T-helper 2 cell treated with Interferon-gamma antibody and Interleukin-4, amounts not matched to agents 5 μg/mL and 100 μg/mL, for 36 hours (primary cell): Measurements from ENCODE around the gene NELFCD.

Experiments
- DNase-seq: peaks from one replicate; pipeline ENCODE4 v3.0.0; 2021; ENCODE audit warnings: low spot score
- H3K27ac Mint-ChIP-seq: one replicate; pipeline ENCODE4 v1.8.0; 2021; ENCODE audit warnings: mild to moderate bottlenecking, mixed read lengths
- H3K27me3 Mint-ChIP-seq: one replicate; pipeline ENCODE4 v1.8.0; 2021; ENCODE audit warnings: low read depth, mixed read lengths
- H3K36me3 Mint-ChIP-seq: one replicate; pipeline ENCODE4 v1.8.0; 2021; ENCODE audit warnings: low read depth, mixed read lengths
- H3K4me1 Mint-ChIP-seq: one replicate; pipeline ENCODE4 v1.8.0; 2021; ENCODE audit warnings: low read depth, mixed read lengths
- H3K4me3 Mint-ChIP-seq: one replicate; pipeline ENCODE4 v1.8.0; 2022; ENCODE audit warnings: mild to moderate bottlenecking, moderate library complexity, mixed read lengths
- H3K9me3 Mint-ChIP-seq: one replicate; pipeline ENCODE4 v1.8.0; 2021; ENCODE audit warnings: mixed read lengths

The NELFCD gene

DNA sequence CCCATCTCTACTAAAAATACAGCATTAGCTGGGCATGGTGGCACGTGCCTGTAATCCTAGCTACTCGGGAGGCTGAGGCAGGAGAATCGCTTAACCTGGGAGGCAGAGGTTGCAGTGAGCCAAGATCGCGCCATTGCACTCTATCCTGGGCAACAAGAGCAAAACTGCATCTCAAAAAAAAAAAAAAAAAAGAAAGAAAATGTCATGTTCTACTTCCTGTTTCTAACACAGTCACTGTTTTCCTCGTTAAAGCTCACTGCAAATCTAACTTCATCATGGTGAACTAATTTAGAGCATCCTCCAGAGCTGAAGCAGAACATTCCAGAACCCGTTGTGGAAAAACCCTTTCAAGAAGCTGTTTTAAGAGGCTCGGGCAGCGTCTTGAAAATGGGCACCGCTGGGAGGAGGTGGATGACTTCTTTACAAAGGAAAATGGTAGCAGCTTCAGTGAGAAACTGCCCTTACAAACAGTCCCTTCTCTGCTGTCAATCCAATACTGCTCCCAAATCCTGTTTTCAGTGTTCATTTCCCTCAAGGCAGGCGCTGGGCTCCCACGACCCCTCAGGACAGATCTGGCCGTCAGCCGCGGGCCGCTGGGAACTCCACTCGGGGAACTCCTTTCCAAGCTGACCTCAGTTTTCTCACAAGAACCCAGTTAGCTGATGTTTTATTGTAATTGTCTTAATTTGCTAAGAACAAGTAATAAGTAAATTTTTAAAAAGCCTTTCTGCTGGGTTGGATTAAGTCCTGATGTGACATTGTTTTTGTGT is 13.5 kb downstream of the NELFCD start:
- H3K9me3 Mint-ChIP-seq, result no peaks in the 10 kb centered on the region
- peaks cover 59% of the 10 kb centered on the region for H3K36me3 Mint-ChIP-seq
- no peak overlapping the region for H3K27ac Mint-ChIP-seq
- no peak for DNase-seq
- no peaks in the 10 kb centered on the region for H3K27me3 Mint-ChIP-seq
- H3K4me1 Mint-ChIP-seq, result peaks cover 8% of the 10 kb centered on the region
- no peak overlapping the region for H3K4me3 Mint-ChIP-seq

DNA sequence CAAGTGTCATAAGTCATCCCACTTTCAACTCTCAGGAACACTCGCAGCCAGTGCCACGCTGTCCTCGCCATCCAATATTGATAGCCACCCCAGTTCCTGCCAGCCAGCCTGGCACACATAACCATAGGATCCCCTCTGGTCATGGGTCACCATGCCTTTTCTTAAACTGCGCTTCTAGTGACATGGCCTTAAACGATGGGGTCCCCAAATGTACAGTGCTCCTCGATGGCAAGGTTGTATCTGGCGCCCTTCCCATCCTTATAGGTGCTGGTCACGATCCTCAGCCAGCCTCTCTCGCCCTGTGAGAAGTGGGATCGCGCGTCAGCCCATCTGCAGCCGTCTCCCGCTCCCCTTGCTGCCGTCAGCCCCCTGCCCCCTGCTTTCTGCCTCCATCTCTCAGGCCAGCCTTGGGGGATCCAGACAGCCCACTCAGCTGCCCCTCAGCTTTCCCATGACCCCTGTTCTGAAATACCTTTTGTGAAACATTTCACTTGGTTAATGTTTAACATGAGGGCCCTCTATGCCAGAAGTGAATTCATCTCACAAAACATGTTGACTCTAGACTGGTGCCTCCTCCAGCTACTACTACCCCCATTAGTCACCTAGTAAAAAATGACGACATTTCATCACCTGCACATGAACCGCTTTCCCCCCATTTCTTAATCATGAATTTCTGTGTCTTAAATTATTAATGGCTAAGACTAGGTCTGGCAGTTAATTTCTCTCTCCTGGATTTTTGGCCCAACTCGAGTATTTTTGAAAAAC is 14.6 kb downstream of the NELFCD start:
- H3K9me3 Mint-ChIP-seq, result no peaks in the 10 kb centered on the region
- peaks cover 56% of the 10 kb centered on the region for H3K36me3 Mint-ChIP-seq
- H3K4me3 Mint-ChIP-seq, result no peak overlapping the region
- peaks cover 8% of the 10 kb centered on the region for H3K4me1 Mint-ChIP-seq
- H3K27ac Mint-ChIP-seq, result no peak overlapping the region
- no peaks in the 10 kb centered on the region for H3K27me3 Mint-ChIP-seq
- DNase-seq, result no peak

DNA sequence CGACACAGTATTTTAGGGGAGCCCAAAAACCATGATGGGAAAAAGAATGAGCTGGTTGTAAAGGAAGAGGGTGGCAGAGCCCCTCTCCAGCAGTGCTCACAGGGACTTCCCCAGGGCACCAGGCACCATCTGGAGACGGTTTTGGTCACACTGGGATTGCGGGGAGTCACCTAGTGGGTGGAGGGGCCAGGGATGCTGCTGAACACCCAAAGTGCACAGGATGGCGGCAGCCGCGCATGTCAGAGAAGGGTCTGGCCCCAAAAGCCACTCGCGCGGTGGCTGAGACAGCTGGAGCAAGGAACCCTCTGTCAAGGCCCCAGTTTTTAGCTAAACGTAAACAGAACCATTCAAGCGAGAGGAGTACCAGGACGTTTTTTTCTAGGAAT is 15.2 kb downstream of the NELFCD start:
- DNase-seq, result no peak
- Mint-ChIP-seq H3K9me3 (no peaks in the 10 kb centered on the region), H3K4me3 (no peak overlapping the region), H3K27me3 (no peaks in the 10 kb centered on the region), H3K4me1 (peaks cover 8% of the 10 kb centered on the region), H3K36me3 (peaks cover 53% of the 10 kb centered on the region), H3K27ac (no peak overlapping the region)

DNA sequence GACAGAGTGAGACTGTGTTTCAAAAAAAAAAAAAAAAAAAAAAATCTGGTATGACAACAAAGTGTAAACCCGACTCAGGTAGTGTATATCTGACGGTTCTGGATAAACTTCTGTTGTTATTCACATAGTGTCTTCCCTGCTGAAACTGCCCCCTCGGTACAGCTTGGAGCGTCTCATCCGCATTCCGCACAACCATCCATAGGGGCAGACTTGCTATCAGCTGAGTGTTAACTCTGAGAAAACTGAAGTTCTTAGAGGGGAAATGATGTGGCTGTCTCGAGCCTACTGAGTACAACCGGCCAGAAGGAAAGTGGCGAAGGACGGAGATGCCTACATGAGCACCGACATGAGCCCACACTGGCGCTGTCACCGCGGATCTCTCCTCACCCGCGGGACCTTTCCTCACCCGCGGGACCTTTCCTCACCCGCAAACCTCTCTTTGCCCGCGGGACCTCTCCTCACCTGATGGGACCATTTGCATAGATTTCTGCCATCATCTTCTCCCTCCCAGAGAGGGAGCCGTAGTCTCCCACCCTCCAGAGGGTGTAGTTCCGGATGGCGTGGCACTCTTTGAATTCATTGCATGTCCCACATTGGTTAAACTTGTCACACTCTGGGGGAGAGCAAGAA is 16.2 kb downstream of the NELFCD start:
- no peak overlapping the region for H3K4me3 Mint-ChIP-seq
- no peak overlapping the region for H3K27ac Mint-ChIP-seq
- peaks cover 5% of the 10 kb centered on the region for H3K4me1 Mint-ChIP-seq
- no peak for DNase-seq
- peaks cover 47% of the 10 kb centered on the region for H3K36me3 Mint-ChIP-seq
- no peaks in the 10 kb centered on the region for H3K27me3 Mint-ChIP-seq
- H3K9me3 Mint-ChIP-seq, result no peaks in the 10 kb centered on the region

DNA sequence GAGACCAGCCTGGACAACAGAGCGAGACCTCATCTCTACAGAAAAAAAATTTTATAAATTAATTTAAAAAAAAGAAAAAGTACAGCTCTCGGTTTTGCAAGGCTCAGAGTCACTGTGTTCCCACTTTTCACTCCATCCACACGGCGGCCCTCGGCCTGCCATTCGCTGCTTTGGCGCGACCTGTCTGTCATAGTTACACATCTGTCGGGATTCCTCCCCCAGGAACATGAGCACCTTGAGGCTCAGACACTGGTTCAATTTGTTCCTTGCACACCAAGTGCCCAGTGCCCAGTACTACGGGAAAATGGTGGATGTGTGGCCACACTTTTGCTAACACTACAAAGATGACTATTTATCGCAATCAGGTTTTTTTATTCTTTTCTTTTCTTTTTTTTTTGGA is 17.6 kb downstream of the NELFCD start:
- Mint-ChIP-seq H3K9me3 (no peaks in the 10 kb centered on the region), H3K27me3 (no peaks in the 10 kb centered on the region), H3K4me1 (peaks cover 7% of the 10 kb centered on the region), H3K36me3 (peaks cover 46% of the 10 kb centered on the region), H3K4me3 (no peak overlapping the region), H3K27ac (no peak overlapping the region)
- no peak for DNase-seq

DNA sequence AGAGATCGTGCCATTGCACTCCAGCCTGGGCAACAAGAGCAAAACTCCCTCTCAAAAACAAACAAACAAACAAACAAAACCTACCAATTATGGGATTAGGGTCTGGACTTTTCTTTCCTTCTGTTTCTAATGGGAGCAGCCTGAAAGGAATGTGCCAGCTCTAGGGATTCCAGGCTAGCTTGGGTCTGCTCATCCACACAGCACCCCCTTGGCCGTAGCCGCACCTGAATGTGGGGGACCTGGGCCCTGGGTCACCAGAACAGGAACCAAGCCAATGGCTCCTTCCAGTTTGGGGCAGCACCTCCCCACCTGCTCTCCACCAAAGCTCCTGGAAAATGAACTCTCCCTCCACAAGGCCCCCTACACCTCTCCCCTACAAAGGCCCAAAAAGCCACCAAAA is 19.3 kb downstream of the NELFCD start:
- Mint-ChIP-seq H3K4me3 (no peak overlapping the region), H3K36me3 (peaks cover 43% of the 10 kb centered on the region), H3K9me3 (no peaks in the 10 kb centered on the region), H3K27me3 (no peaks in the 10 kb centered on the region), H3K4me1 (peaks cover 20% of the 10 kb centered on the region), H3K27ac (no peak overlapping the region)
- no peak for DNase-seq

DNA sequence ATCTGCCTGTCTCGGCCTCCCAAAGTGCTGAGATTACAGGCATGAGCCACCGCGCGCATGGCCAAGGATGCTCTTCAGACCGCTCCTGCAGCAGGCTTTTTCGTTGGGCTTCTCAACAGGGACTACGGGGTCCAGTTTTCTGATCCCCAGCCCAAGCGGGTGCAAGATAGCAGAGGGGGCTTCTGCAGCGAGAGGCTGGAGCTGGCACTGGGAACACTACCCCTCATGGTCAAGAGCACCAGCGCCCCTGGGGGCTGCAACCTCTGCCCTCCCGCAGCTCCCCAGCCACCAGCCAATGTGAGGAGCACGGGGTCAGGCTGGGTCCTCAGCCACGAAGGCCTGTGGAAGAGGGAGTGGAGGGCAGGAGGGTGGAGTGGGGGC is 20.0 kb downstream of the NELFCD start:
- Mint-ChIP-seq H3K4me1 (peaks cover 25% of the 10 kb centered on the region), H3K4me3 (no peak overlapping the region), H3K36me3 (peaks cover 36% of the 10 kb centered on the region), H3K27ac (no peak overlapping the region), H3K9me3 (no peaks in the 10 kb centered on the region), H3K27me3 (no peaks in the 10 kb centered on the region)
- DNase-seq, result no peak

DNA sequence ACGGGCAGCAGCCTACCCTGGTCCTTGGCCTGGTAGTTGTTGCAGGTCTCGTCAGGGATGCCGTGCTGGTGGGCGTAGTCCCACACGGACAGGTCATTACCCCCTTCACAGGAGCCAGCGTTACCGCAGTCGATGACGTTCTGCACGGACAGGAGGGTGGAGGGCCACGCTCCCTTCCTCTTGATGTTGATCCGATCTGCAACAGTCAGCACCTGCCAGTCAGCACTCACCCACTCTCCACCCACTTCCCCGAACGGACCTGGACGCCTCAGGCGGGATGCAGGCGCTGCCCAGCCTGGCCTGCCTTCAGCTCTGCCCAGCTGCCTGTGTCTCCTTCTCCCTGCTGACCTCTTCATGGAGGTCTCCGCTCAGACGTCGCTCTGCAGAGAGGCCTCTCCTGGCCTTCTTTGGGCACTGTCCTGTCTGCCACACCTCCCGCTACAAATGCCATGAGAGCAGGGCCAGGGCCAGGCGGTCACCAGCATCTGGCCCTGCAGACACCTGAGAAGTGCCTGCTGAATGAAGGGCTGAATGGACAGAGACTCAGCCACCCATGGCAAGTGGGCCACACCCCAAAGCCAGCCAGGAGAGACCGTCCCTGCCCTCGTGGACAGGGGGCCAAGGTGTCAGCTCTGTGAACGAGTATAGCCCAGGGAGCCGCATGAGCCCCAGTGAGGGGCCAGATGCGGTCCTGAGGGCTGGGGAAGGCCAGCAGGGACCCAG is 20.6 kb downstream of the NELFCD start:
- DNase-seq, result no peak
- Mint-ChIP-seq H3K27me3 (no peaks in the 10 kb centered on the region), H3K27ac (no peak overlapping the region), H3K4me1 (peaks cover 27% of the 10 kb centered on the region), H3K36me3 (peaks cover 35% of the 10 kb centered on the region), H3K4me3 (no peak overlapping the region), H3K9me3 (no peaks in the 10 kb centered on the region)

DNA sequence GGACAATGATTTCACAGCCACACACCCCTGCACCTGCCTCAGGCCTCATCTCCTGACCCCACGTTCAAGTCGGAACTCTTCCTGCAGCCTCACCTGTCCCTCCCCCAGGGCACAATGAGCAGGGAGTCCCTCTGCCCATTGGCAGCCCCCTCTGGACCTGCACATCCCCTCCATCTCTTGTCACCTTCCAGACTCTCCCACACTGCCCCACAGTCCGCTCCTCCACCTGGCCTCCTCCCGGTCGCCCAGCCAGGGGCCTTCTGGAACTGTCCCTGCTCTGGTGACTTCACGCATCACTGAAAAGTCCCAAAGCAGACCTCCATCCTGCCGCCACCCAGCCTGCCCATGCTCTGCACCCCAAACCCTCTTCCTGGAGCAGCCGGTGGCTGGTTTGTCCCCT is 21.3 kb downstream of the NELFCD start:
- Mint-ChIP-seq H3K4me3 (no peak overlapping the region), H3K9me3 (no peaks in the 10 kb centered on the region), H3K27me3 (no peaks in the 10 kb centered on the region), H3K36me3 (peaks cover 31% of the 10 kb centered on the region), H3K27ac (no peak overlapping the region), H3K4me1 (peaks cover 27% of the 10 kb centered on the region)
- DNase-seq, result no peak

DNA sequence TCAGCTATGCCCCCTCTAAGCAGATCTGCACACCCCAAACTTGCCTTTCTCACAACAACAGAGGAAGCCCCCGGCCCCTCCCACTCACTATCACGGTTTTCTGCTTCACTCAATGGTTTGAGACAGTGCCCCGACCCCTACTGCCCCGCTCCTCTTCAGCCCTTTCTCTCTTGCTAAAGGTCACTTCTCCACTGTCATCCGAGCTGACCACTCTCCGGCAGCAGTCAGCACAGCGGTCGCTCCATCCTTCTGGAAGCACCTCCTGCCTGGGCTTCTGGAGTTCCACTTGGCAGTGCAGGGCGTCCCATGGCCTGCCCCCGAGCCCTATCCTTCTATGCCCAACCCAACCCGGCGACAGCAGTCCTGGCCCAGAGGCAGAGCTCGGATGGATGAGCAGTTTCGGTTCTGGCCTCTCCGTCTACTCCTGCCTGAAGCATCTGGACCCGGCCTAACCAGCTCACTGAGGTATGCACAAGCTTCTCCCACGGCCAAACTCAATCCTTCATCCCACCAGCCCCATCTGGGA is 21.9 kb downstream of the NELFCD start:
- Mint-ChIP-seq H3K36me3 (peaks cover 25% of the 10 kb centered on the region), H3K4me1 (peaks cover 29% of the 10 kb centered on the region), H3K4me3 (no peak overlapping the region), H3K27ac (peak overlapping the region; percentile 34), H3K27me3 (no peaks in the 10 kb centered on the region), H3K9me3 (no peaks in the 10 kb centered on the region)
- no peak for DNase-seq

DNA sequence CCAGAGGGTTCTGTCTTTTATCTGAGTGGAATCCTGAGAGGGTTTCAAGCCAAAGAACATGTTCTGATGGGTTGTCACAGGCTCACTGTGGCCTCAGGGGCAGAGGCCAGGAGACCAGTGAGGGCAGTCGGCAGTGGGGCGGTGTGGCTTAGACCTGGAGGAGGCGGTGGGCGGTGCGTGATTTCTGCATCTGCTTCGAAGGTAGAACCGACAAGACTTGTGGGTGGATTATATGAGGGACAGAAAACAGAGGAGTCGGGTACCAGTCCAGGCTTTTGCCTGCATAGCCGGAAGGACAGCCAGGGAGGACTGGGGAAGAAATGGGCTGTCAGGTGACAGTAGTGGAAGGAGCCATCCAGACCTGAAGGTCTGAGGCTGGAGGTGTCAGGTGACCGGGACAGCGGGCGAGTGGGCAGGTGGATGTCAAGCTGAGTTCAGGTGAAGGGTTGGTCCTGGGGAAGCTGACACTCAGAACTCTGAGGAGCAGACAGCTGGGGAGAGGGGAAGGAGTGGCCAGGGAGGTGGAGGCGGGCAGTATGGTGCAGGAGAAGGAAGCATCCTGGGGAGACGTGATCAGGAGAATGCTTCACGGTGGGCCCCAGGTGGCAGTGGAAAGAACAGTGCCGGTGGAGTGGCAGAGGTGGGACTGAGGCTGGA is 22.9 kb downstream of the NELFCD start:
- Mint-ChIP-seq H3K4me3 (peak overlapping the region; percentile 90), H3K4me1 (peaks cover 29% of the 10 kb centered on the region), H3K9me3 (no peaks in the 10 kb centered on the region), H3K27ac (peak overlapping the region; percentile 92), H3K27me3 (no peaks in the 10 kb centered on the region), H3K36me3 (peaks cover 22% of the 10 kb centered on the region)
- DNase-seq, result no peak

DNA sequence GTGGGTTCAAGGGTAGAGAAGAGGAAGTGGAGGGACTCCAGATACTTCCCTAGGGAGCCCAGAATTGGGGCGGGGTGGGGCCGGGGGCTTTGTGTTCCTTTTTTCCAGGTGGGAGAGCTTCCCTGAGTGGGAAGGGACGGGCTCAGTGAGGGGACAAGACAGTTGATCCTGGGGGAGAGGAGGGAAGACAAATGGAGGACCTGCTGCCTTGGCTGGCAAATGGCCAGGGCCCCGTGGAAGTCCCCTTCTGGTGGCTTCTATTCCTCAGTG is 23.4 kb downstream of the NELFCD start:
- Mint-ChIP-seq H3K4me3 (peak overlapping the region; percentile 90), H3K9me3 (no peaks in the 10 kb centered on the region), H3K4me1 (peaks cover 29% of the 10 kb centered on the region), H3K27me3 (no peaks in the 10 kb centered on the region), H3K27ac (peak overlapping the region; percentile 92), H3K36me3 (peaks cover 22% of the 10 kb centered on the region)
- no peak for DNase-seq

DNA sequence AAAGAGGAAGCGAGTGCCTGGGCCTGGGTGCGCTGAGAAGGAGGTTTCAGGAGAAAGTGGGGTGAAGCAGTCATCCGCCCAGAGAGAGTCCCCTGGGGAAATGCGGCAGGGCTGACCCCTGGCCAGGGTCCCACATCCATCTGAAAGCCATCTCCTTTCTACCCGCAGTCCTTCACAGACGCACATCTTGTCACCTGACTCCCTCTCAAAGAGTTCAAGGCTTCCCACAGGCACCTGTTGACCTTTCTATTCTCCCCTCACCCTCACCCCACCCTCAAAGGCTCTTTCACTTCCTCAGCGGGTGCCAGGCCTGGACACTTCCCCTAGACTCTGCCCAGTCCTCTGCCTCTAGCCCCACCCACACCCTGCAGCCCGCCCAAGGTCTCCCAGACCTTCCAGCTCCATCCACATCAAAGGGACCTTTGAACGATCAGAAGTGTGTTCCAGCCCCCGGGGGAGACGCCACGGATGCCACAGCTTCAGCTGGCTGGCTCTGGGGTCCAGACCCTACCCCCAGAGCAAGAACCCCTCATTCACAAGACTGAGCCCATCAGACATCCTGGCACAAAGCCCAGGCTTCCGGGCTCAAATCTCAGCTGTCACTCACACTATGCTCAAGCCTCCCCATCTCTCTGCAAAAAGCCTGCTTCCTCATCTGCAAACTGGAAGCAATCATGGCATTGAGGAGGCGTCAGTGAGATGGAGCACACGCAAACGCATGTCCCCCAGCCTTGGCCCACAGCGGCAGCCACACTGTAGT is 23.9 kb downstream of the NELFCD start:
- peak; percentile 33 for DNase-seq
- Mint-ChIP-seq H3K27ac (peak overlapping the region; percentile 92), H3K27me3 (no peaks in the 10 kb centered on the region), H3K4me1 (peaks cover 32% of the 10 kb centered on the region), H3K4me3 (peak overlapping the region; percentile 90), H3K36me3 (peaks cover 22% of the 10 kb centered on the region), H3K9me3 (no peaks in the 10 kb centered on the region)
